Measurements from ENCODE around the gene SLC7A6OS.

- TF ChIP-seq, protein P1, sequence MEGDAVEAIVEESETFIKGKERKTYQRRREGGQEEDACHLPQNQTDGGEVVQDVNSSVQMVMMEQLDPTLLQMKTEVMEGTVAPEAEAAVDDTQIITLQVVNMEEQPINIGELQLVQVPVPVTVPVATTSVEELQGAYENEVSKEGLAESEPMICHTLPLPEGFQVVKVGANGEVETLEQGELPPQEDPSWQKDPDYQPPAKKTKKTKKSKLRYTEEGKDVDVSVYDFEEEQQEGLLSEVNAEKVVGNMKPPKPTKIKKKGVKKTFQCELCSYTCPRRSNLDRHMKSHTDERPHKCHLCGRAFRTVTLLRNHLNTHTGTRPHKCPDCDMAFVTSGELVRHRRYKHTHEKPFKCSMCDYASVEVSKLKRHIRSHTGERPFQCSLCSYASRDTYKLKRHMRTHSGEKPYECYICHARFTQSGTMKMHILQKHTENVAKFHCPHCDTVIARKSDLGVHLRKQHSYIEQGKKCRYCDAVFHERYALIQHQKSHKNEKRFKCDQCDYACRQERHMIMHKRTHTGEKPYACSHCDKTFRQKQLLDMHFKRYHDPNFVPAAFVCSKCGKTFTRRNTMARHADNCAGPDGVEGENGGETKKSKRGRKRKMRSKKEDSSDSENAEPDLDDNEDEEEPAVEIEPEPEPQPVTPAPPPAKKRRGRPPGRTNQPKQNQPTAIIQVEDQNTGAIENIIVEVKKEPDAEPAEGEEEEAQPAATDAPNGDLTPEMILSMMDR (IDR thresholded peaks at IDR 0.05), result no peak
- no peak for TF ChIP-seq POLR2A (IDR thresholded peaks at IDR 0.05)
Measured at GRCh38 chr16:68298312-68298711, 12.4 kb downstream of the SLC7A6OS start.
